GM10248 (cell line): ENCODE measurements around the gene PHKG2.

Experiments used
- CTCF ChIA-PET: fragments of 300-600 bp; sonication (Branson Sonifier 250); formaldehyde crosslinking; extraction: SDS; loops from one replicate; lab custom pipeline; 2021; ENCODE audit warnings: antibody characterized with exemption; lab: Yijun Ruan, JAX
- POLR2A ChIA-PET: fragments of 350-650 bp; sonication (Branson Sonifier 250); formaldehyde crosslinking; extraction: SDS; loops from one replicate; lab custom pipeline; 2020; ENCODE audit warnings: antibody characterized with exemption; lab: Yijun Ruan, JAX
- DNase-seq: peaks from one replicate; pipeline ENCODE4 v3.0.0; 2012; ENCODE audit errors: extremely low spot score
- CTCF ChIP-seq: IDR thresholded peaks from 2 replicates; pipeline ENCODE4 v1.5.1; 2012; ENCODE audit warnings: mild to moderate bottlenecking, low read depth; ENCODE audit errors: extremely low read depth, missing control alignments, control extremely low read depth

Gene PHKG2

GRCh38 chr16:30774367-30775130, 26.3 kb downstream of the PHKG2 start:
- POLR2A ChIA-PET = interaction anchor here (1.0 kb wide), 1 partner anchor 27 kb away, joined by 3 read pairs; the partner anchor contains the start of gene PHKG2
- DNase-seq = no peak
- no peak for TF ChIP-seq CTCF
- CTCF ChIA-PET = interaction anchor here (1.0 to 1.7 kb wide), 4 partner anchors 10 to 143 kb away, joined by 3 to 6 read pairs (median 4); no protein-coding TSS in a partner anchor

DNA sequence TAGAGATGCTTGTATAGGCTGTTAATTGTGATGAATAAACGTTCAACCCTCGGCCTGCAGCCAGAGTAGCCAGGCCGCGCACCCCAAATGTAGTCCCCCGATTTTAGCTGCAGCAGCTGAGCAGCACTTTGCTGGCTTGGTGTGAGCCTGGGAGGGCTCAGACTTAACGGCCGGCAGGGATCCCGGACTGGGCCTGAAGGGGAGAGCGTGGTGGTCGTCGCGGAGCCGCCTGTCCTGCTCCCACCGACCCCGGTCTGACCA, 26.8 kb downstream of the PHKG2 start:
- ChIA-PET CTCF (interaction anchor here (1.6 to 1.7 kb wide), 2 partner anchors 11 to 21 kb away, joined by 5 to 6 read pairs; no protein-coding TSS in a partner anchor), POLR2A (interaction anchor here (1.0 kb wide), 1 partner anchor 27 kb away, joined by 3 read pairs; the partner anchor contains the start of gene PHKG2)
- no peak for TF ChIP-seq CTCF
- no peak for DNase-seq

DNA sequence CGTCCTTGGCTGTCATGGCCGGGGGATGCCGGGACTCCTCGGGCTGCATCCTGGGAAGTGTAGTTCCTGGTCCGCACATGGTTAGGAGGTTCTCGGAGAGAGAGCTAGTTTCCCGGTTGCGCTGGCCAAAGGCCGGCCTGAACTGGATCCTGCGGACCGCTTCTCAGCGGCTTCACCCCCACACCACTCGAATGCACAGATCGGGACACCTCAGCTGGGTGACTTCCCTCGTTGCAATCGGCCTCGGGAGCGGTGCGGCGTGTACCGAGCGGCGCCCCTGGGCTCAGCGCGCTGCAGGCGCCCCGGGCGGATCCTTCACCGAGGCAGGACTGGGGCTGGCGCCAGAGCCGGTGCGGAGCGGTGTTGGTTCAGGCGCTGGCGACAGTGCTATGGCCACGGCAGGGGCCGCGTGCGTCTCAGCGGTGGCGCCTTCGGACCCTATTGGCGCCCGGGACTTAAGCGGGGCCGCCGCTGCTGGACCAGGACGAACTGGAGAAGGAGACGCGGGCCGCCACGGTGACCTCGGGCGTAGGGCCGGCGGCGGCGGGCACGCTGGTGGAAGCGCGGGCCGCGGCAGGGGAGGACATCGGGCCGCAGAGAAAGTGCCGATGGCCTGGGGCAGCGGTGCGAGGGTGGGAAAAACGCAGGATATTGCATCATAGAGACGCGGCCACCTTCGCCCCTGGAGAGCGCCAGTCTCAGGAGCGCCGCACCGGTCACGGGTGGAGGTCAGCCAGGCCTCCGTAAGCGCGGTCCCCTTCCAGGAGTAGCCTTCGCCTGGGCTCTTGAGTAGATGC, 27.4 kb downstream of the PHKG2 start:
- TF ChIP-seq CTCF = no peak
- ChIA-PET CTCF (interaction anchor here (1.6 to 1.7 kb wide), 2 partner anchors 11 to 21 kb away, joined by 5 to 6 read pairs; no protein-coding TSS in a partner anchor), POLR2A (interaction anchor here (1.0 kb wide), 1 partner anchor 28 kb away, joined by 3 read pairs; the partner anchor contains the start of gene PHKG2)
- peak; percentile 87 for DNase-seq

DNA sequence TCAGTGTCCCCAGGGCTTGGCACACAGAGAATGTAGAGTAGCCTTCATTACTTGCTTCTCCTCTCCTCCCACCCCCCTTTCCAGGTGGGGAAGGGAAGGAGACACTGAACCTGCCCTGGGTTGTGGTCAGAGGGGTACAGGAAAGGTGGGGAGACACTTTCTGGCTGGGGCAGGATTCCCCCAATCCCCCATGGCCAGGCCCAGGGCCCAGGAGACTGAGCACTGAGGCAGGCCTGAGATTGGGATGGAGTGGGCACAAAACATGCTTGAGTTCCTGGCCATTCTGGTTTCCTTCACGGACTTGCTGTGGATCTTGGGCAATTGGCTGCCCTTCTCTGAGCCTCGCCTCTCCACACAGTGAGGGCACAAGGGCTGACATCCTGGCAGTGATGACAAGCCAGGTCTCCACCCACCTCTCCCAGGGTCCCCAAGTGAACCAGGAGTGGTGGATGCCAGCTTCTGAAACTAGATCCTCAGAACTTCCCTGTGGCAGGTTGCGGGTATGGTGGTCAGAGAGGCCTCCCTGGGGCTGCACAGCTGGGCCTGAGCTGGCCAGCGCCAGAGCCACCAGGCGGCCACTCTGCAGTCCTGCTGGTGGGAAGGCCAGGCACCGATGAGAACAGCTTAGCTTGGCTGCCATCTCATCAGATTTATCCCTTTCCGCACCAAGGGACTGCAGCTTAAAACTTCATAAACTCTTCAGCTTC, 29.5 kb downstream of the PHKG2 start:
- no peak for DNase-seq
- ChIA-PET CTCF (interaction anchor here (1.2 to 3.0 kb wide), 4 partner anchors 30 to 119 kb away, joined by 3 to 13 read pairs (median 6); partner anchors contain the start of gene CTF1), POLR2A (no interaction called here)
- no peak for TF ChIP-seq CTCF

DNA sequence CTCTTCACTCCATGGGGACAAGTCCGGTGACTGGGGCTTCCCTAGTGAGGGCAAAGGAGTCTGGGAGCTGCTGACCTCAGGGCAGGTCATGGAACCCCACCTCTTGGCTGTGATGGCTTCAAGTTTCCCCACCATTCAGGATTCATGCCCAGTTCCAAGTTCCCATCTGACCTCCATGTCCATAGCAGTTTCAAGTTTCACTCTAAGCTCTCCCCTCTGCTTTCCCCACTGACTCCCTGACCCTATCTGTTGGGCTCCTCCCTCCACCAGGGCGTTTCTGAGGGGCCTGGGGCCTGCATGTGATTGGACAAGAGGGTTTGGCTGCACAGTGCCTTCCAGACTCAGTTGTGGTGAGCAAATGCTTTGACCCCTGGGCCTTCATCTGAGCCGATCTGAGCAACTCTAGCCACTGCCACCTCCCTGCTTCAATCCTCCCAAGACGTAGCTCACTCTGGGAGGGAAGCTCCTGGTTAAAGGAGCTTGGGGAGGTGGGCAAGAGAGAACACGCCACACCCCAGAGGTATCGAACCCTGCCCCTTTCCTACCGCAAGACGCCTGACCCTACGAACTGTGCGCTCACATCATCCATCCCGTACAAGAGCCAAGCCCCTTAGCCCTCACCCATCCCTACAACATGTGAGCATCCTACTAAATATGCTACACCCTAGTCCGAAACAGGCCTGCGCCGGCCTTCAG, 30.5 kb downstream of the PHKG2 start:
- POLR2A ChIA-PET = no interaction called here
- CTCF ChIA-PET = interaction anchor here (1.2 to 3.0 kb wide), 5 partner anchors 27 to 118 kb away, joined by 3 to 13 read pairs (median 3); partner anchors contain the start of gene CTF1
- no peak for DNase-seq
- no peak for TF ChIP-seq CTCF
